WTC11 (cell line): ENCODE data around the gene STK17A. TPM values are rescaled to one million over a fixed set of nuclear protein-coding genes. Genes with fewer than 3 reads are reported as not detected.

Source experiments
- ATAC-seq: fragments of 200-7000 bp; cut with Tn5 transposase; 2 replicates; pipeline ENCODE4 v1.10.0; 2021; ENCODE audit warnings: mild to moderate bottlenecking, moderate library complexity
- CTCF ChIA-PET: fragments of 300-600 bp; sonication (Branson Sonifier 250); formaldehyde crosslinking; loops from one replicate; lab custom pipeline; 2021; ENCODE audit warnings: antibody characterized with exemption; lab: Charles Lee
- POLR2A ChIA-PET: fragments of 350-600 bp; sonication (Branson Sonifier 250); formaldehyde crosslinking; loops from one replicate; lab custom pipeline; 2021; ENCODE audit warnings: antibody characterized with exemption; lab: Charles Lee
- DNase-seq: peaks from one replicate; pipeline ENCODE4 v3.0.0; 2021; ENCODE audit warnings: low spot score
- H3K27ac Mint-ChIP-seq: 2 replicates; pipeline ENCODE4 v1.8.0; 2021; ENCODE audit warnings: mixed read lengths
- H3K27me3 Mint-ChIP-seq: 2 replicates; pipeline ENCODE4 v1.8.0; 2021; ENCODE audit warnings: low read depth, mild to moderate bottlenecking, moderate library complexity, mixed read lengths
- H3K36me3 Mint-ChIP-seq: 2 replicates; pipeline ENCODE4 v1.8.0; 2021; ENCODE audit warnings: mixed read lengths
- H3K4me1 Mint-ChIP-seq: 2 replicates; pipeline ENCODE4 v1.8.0; 2022; ENCODE audit warnings: mixed read lengths
- H3K4me3 Mint-ChIP-seq: 2 replicates; pipeline ENCODE4 v1.8.0; 2021; ENCODE audit warnings: mild to moderate bottlenecking, moderate library complexity, mixed read lengths
- H3K9me3 Mint-ChIP-seq: 2 replicates; pipeline ENCODE4 v1.8.0; 2021; ENCODE audit warnings: mixed read lengths
- ATF1 ChIP-seq: sonication (generic); formaldehyde crosslinking; IDR thresholded peaks from 2 replicates; pipeline ENCODE4 v1.8.1; 2023; ENCODE audit warnings: mild to moderate bottlenecking, moderate library complexity, missing genetic modification reagents
- GRHL2 ChIP-seq: fragments of 250-450 bp; sonication (Bioruptor Pico); IDR thresholded peaks from 2 replicates; pipeline ENCODE4 v1.8.0; 2022; ENCODE audit warnings: mild to moderate bottlenecking, moderate library complexity; ENCODE audit not compliant: insufficient replicate concordance, severe bottlenecking
- JUN ChIP-seq: sonication (generic); formaldehyde crosslinking; IDR thresholded peaks from 2 replicates; pipeline ENCODE4 v1.8.0; 2023; ENCODE audit warnings: mild to moderate bottlenecking, missing genetic modification reagents
- MXD4 ChIP-seq: fragments of 250-450 bp; sonication (Bioruptor Pico); IDR thresholded peaks from 2 replicates; pipeline ENCODE4 v1.8.0; 2021; ENCODE audit warnings: mild to moderate bottlenecking, moderate library complexity, borderline replicate concordance
- NFATC4 ChIP-seq: fragments of 250-450 bp; sonication (Bioruptor Pico); IDR thresholded peaks from 2 replicates; pipeline ENCODE4 v1.9.0; 2021; ENCODE audit warnings: mild to moderate bottlenecking
- NFE2L1 ChIP-seq: sonication (generic); formaldehyde crosslinking; IDR thresholded peaks from 2 replicates; pipeline ENCODE4 v1.8.1; 2023; ENCODE audit warnings: missing genetic modification reagents
- NFYB ChIP-seq: sonication (generic); formaldehyde crosslinking; conservative IDR thresholded peaks from 2 replicates; pipeline ENCODE4 v1.8.0; 2022; ENCODE audit warnings: low read depth, missing genetic modification reagents
- PRRX2 ChIP-seq: fragments of 250-450 bp; sonication (Bioruptor Pico); IDR thresholded peaks from 2 replicates; pipeline ENCODE4 v1.8.0; 2021; ENCODE audit warnings: mild to moderate bottlenecking
- TCF7 ChIP-seq: sonication (generic); formaldehyde crosslinking; IDR thresholded peaks from 2 replicates; pipeline ENCODE4 v1.8.0; 2022; ENCODE audit warnings: mild to moderate bottlenecking, low read depth, missing genetic modification reagents, moderate library complexity
- ZBTB21 ChIP-seq: sonication (generic); formaldehyde crosslinking; IDR thresholded peaks from 2 replicates; pipeline ENCODE4 v1.8.1; 2023; ENCODE audit warnings: mild to moderate bottlenecking, missing genetic modification reagents, borderline replicate concordance
- ZNF138 ChIP-seq: sonication (generic); formaldehyde crosslinking; conservative IDR thresholded peaks from 2 replicates; pipeline ENCODE4 v1.8.1; 2022; ENCODE audit warnings: mild to moderate bottlenecking, moderate library complexity, missing genetic modification reagents
- ZNF219 ChIP-seq: sonication (generic); formaldehyde crosslinking; IDR thresholded peaks from 2 replicates; pipeline ENCODE4 v1.8.0; 2023; ENCODE audit warnings: missing genetic modification reagents, mild to moderate bottlenecking, borderline replicate concordance
- ZNF317 ChIP-seq: sonication (generic); formaldehyde crosslinking; IDR thresholded peaks from 2 replicates; pipeline ENCODE4 v1.8.1; 2023; ENCODE audit warnings: low read depth, mild to moderate bottlenecking, moderate library complexity, missing genetic modification reagents, borderline replicate concordance
- ZNF416 ChIP-seq: fragments of 250-450 bp; sonication (Bioruptor Pico); IDR thresholded peaks from 2 replicates; pipeline ENCODE4 v1.9.0; 2021; ENCODE audit warnings: mild to moderate bottlenecking, inconsistent platforms
- total RNA-seq: library from RNA; stranded (reverse); gene quantifications from 3 replicates; pipeline ENCODE4 v1.2.3, GENCODE V29; 2021
- TF ChIP-seq, protein P1 (sequence below): sonication (generic); formaldehyde crosslinking; conservative IDR thresholded peaks from 2 replicates; pipeline ENCODE4 v1.8.1; 2022; ENCODE audit warnings: mild to moderate bottlenecking, missing genetic modification reagents
- TF ChIP-seq, protein P2 (sequence below): fragments of 200-600 bp; IDR thresholded peaks from 2 replicates; pipeline ENCODE4 v1.8.0; 2022; ENCODE audit warnings: antibody characterized with exemption
- TF ChIP-seq, protein P3 (sequence below): sonication (generic); formaldehyde crosslinking; IDR thresholded peaks from 2 replicates; pipeline ENCODE4 v1.8.1; 2022; ENCODE audit warnings: mild to moderate bottlenecking, moderate library complexity, missing genetic modification reagents
- TF ChIP-seq, protein P4 (sequence below): fragments of 250-450 bp; sonication (Bioruptor Pico); IDR thresholded peaks from 2 replicates; pipeline ENCODE4 v1.9.0; 2021; ENCODE audit warnings: moderate library complexity, mild to moderate bottlenecking, inconsistent platforms, borderline replicate concordance
- TF ChIP-seq, protein P5 (sequence below): sonication (generic); formaldehyde crosslinking; IDR thresholded peaks from 2 replicates; pipeline ENCODE4 v1.8.1; 2022; ENCODE audit warnings: missing genetic modification reagents, borderline replicate concordance
- TF ChIP-seq, protein P6 (sequence below): fragments of 250-450 bp; sonication (Bioruptor Pico); IDR thresholded peaks from 2 replicates; pipeline ENCODE4 v2.1.2; 2022; ENCODE audit warnings: mild to moderate bottlenecking, moderate library complexity
- TF ChIP-seq, protein P7 (sequence below): sonication (generic); formaldehyde crosslinking; IDR thresholded peaks from 2 replicates; pipeline ENCODE4 v1.8.0; 2022; ENCODE audit warnings: mild to moderate bottlenecking, missing genetic modification reagents
- TF ChIP-seq, protein P8 (sequence below): fragments of 250-450 bp; sonication (Bioruptor Pico); IDR thresholded peaks from 2 replicates; pipeline ENCODE4 v1.9.0; 2021; ENCODE audit warnings: mild to moderate bottlenecking
- TF ChIP-seq, protein P9 (sequence below): sonication (generic); formaldehyde crosslinking; IDR thresholded peaks from 2 replicates; pipeline ENCODE4 v1.8.1; 2023; ENCODE audit warnings: mild to moderate bottlenecking, missing genetic modification reagents, moderate library complexity

Gene STK17A
- total RNA-seq, 1 experiment from 2014 or later, result 17.6 TPM

DNA sequence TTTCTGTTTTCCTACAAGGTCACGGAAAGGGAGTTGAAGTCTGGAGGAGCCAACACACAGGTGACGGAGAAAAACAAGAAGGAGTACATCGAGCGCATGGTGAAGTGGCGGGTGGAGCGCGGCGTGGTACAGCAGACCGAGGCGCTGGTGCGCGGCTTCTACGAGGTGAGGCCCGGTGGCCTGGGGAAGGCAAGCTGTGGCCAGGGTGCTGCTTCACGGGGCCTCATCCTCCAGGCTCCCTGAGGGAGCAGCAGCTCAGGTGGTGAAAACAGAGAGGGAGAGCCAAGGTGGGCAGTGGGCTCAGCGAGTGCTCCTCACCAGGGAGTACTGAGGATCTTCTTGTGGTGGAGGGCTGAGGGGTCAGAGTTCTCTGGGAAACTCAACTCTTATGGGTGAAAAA lies 32.5 kb upstream of the STK17A start:
- DNase-seq (no peak), ATAC-seq (no peak)
- no peaks in the 10 kb centered on the region for H3K27me3 Mint-ChIP-seq
- no peaks in the 10 kb centered on the region for H3K36me3 Mint-ChIP-seq
- TF ChIP-seq PRRX2 (CRISPR knock-in tag), result no peak
- TF ChIP-seq, protein P1, sequence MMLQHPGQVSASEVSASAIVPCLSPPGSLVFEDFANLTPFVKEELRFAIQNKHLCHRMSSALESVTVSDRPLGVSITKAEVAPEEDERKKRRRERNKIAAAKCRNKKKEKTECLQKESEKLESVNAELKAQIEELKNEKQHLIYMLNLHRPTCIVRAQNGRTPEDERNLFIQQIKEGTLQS (CRISPR knock-in tag), result no peak
- ChIA-PET CTCF (no interaction called here), POLR2A (no interaction called here)
- H3K4me3 Mint-ChIP-seq, result no peak overlapping the region
- H3K4me1 Mint-ChIP-seq, result peaks cover 12% of the 10 kb centered on the region
- no peaks in the 10 kb centered on the region for H3K9me3 Mint-ChIP-seq
- no peak overlapping the region for H3K27ac Mint-ChIP-seq

DNA sequence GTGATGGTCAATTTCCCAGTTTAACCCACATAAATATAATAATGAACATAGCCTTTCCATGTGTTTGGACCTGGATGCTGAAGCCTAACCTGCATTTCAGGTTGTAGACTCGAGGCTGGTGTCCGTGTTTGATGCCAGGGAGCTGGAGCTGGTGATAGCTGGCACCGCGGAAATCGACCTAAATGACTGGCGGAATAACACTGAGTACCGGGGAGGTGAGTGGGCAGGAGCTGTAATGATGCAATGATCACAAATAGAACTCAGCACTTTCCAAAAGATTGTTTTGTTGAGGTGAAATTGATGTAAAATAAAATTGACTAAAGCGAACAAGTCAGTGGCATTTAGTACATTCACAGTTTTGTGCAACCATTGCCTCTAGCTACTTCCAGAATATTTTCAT lies 30.8 kb upstream of the STK17A start:
- POLR2A ChIA-PET, result no interaction called here
- Mint-ChIP-seq H3K9me3 (no peaks in the 10 kb centered on the region), H3K27ac (no peak overlapping the region), H3K27me3 (no peaks in the 10 kb centered on the region)
- ATAC-seq, result no peak
- CTCF ChIA-PET, result interaction anchor here (1.9 kb wide), 1 partner anchor 30 kb away, joined by 4 read pairs; no protein-coding TSS in a partner anchor
- no peak for TF ChIP-seq ZBTB21 (CRISPR knock-in tag)
- no peak for TF ChIP-seq ZNF416 (CRISPR knock-in tag)
- TF ChIP-seq NFE2L1, result no peak
- TF ChIP-seq, protein P2, sequence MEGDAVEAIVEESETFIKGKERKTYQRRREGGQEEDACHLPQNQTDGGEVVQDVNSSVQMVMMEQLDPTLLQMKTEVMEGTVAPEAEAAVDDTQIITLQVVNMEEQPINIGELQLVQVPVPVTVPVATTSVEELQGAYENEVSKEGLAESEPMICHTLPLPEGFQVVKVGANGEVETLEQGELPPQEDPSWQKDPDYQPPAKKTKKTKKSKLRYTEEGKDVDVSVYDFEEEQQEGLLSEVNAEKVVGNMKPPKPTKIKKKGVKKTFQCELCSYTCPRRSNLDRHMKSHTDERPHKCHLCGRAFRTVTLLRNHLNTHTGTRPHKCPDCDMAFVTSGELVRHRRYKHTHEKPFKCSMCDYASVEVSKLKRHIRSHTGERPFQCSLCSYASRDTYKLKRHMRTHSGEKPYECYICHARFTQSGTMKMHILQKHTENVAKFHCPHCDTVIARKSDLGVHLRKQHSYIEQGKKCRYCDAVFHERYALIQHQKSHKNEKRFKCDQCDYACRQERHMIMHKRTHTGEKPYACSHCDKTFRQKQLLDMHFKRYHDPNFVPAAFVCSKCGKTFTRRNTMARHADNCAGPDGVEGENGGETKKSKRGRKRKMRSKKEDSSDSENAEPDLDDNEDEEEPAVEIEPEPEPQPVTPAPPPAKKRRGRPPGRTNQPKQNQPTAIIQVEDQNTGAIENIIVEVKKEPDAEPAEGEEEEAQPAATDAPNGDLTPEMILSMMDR, result no peak
- TF ChIP-seq TCF7 (CRISPR knock-in tag), result no peak
- TF ChIP-seq, protein P3, sequence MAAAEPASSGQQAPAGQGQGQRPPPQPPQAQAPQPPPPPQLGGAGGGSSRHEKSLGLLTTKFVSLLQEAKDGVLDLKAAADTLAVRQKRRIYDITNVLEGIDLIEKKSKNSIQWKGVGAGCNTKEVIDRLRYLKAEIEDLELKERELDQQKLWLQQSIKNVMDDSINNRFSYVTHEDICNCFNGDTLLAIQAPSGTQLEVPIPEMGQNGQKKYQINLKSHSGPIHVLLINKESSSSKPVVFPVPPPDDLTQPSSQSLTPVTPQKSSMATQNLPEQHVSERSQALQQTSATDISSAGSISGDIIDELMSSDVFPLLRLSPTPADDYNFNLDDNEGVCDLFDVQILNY, result no peak
- TF ChIP-seq, protein P4, sequence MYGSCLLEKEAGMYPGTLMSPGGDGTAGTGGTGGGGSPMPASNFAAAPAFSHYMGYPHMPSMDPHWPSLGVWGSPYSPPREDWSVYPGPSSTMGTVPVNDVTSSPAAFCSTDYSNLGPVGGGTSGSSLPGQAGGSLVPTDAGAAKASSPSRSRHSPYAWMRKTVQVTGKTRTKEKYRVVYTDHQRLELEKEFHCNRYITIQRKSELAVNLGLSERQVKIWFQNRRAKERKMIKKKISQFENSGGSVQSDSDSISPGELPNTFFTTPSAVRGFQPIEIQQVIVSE (CRISPR knock-in tag), result no peak
- TF ChIP-seq, protein P5, sequence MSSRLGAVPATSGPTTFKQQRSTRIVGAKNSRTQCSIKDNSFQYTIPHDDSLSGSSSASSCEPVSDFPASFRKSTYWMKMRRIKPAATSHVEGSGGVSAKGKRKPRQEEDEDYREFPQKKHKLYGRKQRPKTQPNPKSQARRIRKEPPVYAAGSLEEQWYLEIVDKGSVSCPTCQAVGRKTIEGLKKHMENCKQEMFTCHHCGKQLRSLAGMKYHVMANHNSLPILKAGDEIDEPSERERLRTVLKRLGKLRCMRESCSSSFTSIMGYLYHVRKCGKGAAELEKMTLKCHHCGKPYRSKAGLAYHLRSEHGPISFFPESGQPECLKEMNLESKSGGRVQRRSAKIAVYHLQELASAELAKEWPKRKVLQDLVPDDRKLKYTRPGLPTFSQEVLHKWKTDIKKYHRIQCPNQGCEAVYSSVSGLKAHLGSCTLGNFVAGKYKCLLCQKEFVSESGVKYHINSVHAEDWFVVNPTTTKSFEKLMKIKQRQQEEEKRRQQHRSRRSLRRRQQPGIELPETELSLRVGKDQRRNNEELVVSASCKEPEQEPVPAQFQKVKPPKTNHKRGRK, result no peak
- TF ChIP-seq, protein P6, sequence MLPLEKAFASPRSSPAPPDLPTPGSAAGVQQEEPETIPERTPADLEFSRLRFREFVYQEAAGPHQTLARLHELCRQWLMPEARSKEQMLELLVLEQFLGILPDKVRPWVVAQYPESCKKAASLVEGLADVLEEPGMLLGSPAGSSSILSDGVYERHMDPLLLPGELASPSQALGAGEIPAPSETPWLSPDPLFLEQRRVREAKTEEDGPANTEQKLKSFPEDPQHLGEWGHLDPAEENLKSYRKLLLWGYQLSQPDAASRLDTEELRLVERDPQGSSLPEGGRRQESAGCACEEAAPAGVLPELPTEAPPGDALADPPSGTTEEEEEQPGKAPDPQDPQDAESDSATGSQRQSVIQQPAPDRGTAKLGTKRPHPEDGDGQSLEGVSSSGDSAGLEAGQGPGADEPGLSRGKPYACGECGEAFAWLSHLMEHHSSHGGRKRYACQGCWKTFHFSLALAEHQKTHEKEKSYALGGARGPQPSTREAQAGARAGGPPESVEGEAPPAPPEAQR (CRISPR knock-in tag), result no peak
- TF ChIP-seq NFYB (CRISPR knock-in tag), result no peak
- no peak for TF ChIP-seq JUN (CRISPR knock-in tag)
- no peak for TF ChIP-seq ATF1 (CRISPR knock-in tag)
- no peak for TF ChIP-seq GRHL2 (CRISPR knock-in tag)
- TF ChIP-seq, all 79 proteins: peak for 0
- Mint-ChIP-seq H3K4me3 (no peak overlapping the region), H3K4me1 (peaks cover 19% of the 10 kb centered on the region), H3K36me3 (no peaks in the 10 kb centered on the region)
- no peak for DNase-seq

DNA sequence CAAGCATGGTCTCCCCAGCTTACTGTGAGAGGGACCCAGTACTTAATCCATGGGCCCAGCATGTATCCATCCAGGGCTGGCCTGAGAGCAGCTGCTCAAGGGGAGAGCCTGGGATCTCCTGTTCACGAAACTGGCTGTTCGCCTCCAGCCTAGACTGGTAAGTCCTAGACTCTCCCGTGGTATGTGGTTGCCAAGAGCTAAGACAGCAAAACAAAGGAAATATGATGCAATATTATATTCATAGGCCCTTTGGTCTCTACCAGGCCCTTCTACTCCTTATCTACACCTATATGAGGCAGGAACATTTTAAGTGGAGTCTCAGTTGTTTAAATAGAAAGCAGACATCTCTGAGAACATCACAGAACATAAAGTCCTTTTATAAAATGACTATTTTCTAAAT lies 28.9 kb upstream of the STK17A start:
- CTCF ChIA-PET, result interaction anchor here (0.8 to 5.1 kb wide), 3 partner anchors 29 to 284 kb away, joined by 3 to 28 read pairs (median 3); partner anchors contain the start of gene STK17A
- TF ChIP-seq, protein P7, sequence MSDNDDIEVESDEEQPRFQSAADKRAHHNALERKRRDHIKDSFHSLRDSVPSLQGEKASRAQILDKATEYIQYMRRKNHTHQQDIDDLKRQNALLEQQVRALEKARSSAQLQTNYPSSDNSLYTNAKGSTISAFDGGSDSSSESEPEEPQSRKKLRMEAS (CRISPR knock-in tag), result no peak
- TF ChIP-seq ZNF317 (CRISPR knock-in tag) (no peak), ZNF416 (CRISPR knock-in tag) (no peak), MXD4 (CRISPR knock-in tag) (no peak), NFATC4 (CRISPR knock-in tag) (no peak), ZNF138 (CRISPR knock-in tag) (no peak), PRRX2 (CRISPR knock-in tag) (no peak), ZNF219 (CRISPR knock-in tag) (no peak)
- TF ChIP-seq, protein P8, sequence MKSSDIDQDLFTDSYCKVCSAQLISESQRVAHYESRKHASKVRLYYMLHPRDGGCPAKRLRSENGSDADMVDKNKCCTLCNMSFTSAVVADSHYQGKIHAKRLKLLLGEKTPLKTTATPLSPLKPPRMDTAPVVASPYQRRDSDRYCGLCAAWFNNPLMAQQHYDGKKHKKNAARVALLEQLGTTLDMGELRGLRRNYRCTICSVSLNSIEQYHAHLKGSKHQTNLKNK, result no peak
- TF ChIP-seq, protein P9, sequence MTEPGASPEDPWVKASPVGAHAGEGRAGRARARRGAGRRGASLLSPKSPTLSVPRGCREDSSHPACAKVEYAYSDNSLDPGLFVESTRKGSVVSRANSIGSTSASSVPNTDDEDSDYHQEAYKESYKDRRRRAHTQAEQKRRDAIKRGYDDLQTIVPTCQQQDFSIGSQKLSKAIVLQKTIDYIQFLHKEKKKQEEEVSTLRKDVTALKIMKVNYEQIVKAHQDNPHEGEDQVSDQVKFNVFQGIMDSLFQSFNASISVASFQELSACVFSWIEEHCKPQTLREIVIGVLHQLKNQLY (CRISPR knock-in tag), result no peak

More for the DNA sequence above, 28.9 kb upstream of the STK17A start:
- POLR2A ChIA-PET, result no interaction called here
- no peak overlapping the region for H3K4me3 Mint-ChIP-seq
- no peaks in the 10 kb centered on the region for H3K36me3 Mint-ChIP-seq
- H3K4me1 Mint-ChIP-seq, result peaks cover 19% of the 10 kb centered on the region
- ATAC-seq, result no peak
- H3K9me3 Mint-ChIP-seq, result no peaks in the 10 kb centered on the region
- H3K27me3 Mint-ChIP-seq, result no peaks in the 10 kb centered on the region
- no peak for DNase-seq
- H3K27ac Mint-ChIP-seq, result no peak overlapping the region
